ENCODE measurements around the gene RAB9A.

RAB9A gene

GRCh38 chrX:13748486-13748885, 59.6 kb downstream of the RAB9A start:
- DNase-seq (ENCODE audit: low read depth) = no peak

- no peak for DNase-seq (ENCODE audit: low read depth)
These were observed 61.3 kb downstream of the RAB9A start for GRCh38 chrX:13750204-13750603.

DNA sequence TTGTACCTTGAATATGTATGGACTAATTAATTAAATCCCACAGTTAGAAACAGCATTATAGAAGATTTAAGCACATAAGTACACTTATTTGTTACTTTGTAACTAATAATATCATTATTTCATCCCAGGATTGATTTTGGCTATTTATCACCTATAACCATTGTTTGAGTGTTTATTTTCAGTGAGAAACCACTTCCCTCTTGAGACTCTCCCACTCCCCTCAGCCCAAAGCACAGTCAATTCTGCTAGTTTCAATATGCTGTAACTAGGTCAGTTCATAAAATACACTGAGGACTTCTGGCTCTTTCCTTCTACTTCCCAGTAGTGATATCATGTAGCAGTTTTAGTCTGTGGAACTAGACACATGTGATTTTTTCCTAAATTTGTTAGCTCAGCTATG, 61.9 kb downstream of the RAB9A start:
- DNase-seq (ENCODE audit: low read depth) = no peak

DNA sequence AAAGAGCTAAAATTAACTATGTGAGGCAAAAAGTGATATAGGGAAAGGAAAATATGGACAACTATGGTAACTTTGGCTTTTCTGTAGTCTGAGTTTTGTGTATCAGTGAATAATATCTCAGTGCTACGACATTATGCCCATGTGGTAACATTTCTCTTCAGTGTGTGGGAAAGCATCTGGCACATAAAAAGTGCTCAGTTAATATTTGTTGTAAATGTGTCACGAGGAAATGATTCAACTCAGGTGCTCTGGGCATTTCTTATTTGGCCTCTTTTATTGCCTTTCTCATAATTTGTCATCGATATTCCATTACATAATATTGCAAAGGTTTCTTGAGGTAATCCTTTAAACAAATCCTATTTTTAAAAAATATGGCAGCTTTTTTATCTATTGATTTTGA, 63.2 kb downstream of the RAB9A start:
- no peak for DNase-seq (ENCODE audit: low read depth)

- DNase-seq (ENCODE audit: low read depth) = no peak
These were observed 63.7 kb downstream of the RAB9A start for GRCh38 chrX:13752646-13753045.

GRCh38 chrX:13754765-13755164, 65.8 kb downstream of the RAB9A start:
- no peak for DNase-seq (ENCODE audit: low read depth)

GRCh38 chrX:13755254-13755653, 66.3 kb downstream of the RAB9A start:
- DNase-seq (ENCODE audit: low read depth) = no peak

DNA sequence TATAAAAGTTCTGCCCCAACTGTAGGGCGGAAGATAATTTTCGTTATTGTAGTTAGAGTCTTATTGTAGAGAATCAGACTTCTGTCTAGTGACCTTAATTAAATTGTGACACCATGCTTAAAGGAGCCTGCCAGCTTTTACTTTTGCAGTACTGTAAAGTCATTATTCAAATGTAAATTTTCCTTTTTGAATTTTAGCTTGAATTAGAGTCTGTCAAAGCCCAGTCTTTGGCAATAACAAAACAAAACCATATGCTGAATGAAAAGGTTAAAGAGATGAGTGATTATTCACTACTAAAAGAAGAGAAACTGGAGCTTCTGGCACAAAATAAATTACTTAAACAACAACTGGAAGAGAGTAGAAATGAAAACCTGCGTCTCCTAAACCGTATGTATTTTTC, 67.5 kb downstream of the RAB9A start:
- no peak for DNase-seq (ENCODE audit: low read depth)

GRCh38 chrX:13759152-13759718, 70.3 kb downstream of the RAB9A start:
- no peak for DNase-seq (ENCODE audit: low read depth)
